ENCODE measurements around the gene PCSK1N. TPM values are rescaled to one million over a fixed set of nuclear protein-coding genes. Genes with fewer than 3 reads are reported as not detected.

PCSK1N gene
- total and polyA plus RNA-seq, 9 of the 15 experiments (the other 6 are each of a cell fraction or from before 2014, with no cell fraction given), result 0.07 to 0.55 (median 0.54) TPM; not detected in 6

- TF ChIP-seq ZBTB40 (IDR thresholded peaks at IDR 0.05) (no peak), ZBTB40 (CRISPR knock-in tag; IDR thresholded peaks at IDR 0.05) (no peak), LARP7 (IDR thresholded peaks at IDR 0.05) (peak; percentile 90), FOXK2 (conservative IDR thresholded peaks at IDR 0.05 in 1 of 2, IDR thresholded peaks at IDR 0.05 in 1 of 2; ENCODE audit: low read depth in 2 of 2) (0 out of 4 replicates have a peak, but pooled peaks of 1 of the 2 experiments have one; percentile 12), CHD1 (IDR thresholded peaks at IDR 0.05; ENCODE audit: low read length) (peak; percentile 6), SAFB2 (IDR thresholded peaks at IDR 0.05; ENCODE audit: borderline replicate concordance, low read depth, low read length, severe bottlenecking) (no peak), HDAC1 (IDR thresholded peaks at IDR 0.05) (0 out of 4 replicates have a peak, but pooled peaks of 1 of the 2 experiments have one; percentile 19), ZNF3 (CRISPR knock-in tag; IDR thresholded peaks at IDR 0.05) (no peak), HLTF (IDR thresholded peaks at IDR 0.05) (peak; percentile 18; the same call in 1 of the 2 replicates), ELF4 (CRISPR knock-in tag; IDR thresholded peaks at IDR 0.05) (peak; percentile 66; the same call in 1 of the 2 replicates), ZBTB5 (IDR thresholded peaks at IDR 0.05) (peak; percentile 22; the same call in 1 of the 2 replicates), SREBF1 (IDR thresholded peaks at IDR 0.05; ENCODE audit: borderline replicate concordance, low read depth, low read length) (no peak), SNIP1 (IDR thresholded peaks at IDR 0.05; ENCODE audit: low read depth) (peak; percentile 51; the same call in 1 of the 2 replicates), PHB2 (IDR thresholded peaks at IDR 0.05; ENCODE audit: low read depth) (0 out of 2 replicates have a peak, but pooled peaks have one; percentile 20), NCOA1 (IDR thresholded peaks at IDR 0.05; ENCODE audit: low read depth) (0 out of 2 replicates have a peak, but pooled peaks have one; percentile 11), ARID1B (IDR thresholded peaks at IDR 0.05) (peak; percentile 29; the same call in 1 of the 2 replicates), SMARCE1 (IDR thresholded peaks at IDR 0.05) (0 out of 2 replicates have a peak, but pooled peaks have one; percentile 9)
Measured at GRCh38 chrX:48787505-48788443, 47.6 kb downstream of the PCSK1N start (continued).

All from K562 (cell line).